Colonic mucosa (tissue), 4 donors: ENCODE measurements around the gene NDUFA8. TPM values are rescaled to one million over a fixed set of nuclear protein-coding genes. Genes with fewer than 3 reads are reported as not detected.

ENCODE experiments used
- DNase-seq: peaks from one replicate; pipeline ENCODE4 v3.0.0-alpha.2; 2020
- H3K27ac ChIP-seq: fragments of 200-600 bp; one replicate; pipeline ENCODE4 v1.8.0; 2021
- H3K27me3 ChIP-seq: fragments of 200-600 bp; one replicate; pipeline ENCODE4 v1.8.0; 2021
- H3K36me3 ChIP-seq: fragments of 200-600 bp; one replicate; pipeline ENCODE4 v1.8.0; 2021
- H3K4me1 ChIP-seq: fragments of 200-600 bp; one replicate; pipeline ENCODE4 v1.8.0; 2021; ENCODE audit warnings: mild to moderate bottlenecking
- H3K4me3 ChIP-seq: fragments of 200-600 bp; one replicate; pipeline ENCODE4 v1.8.0; 2021
- H3K9ac ChIP-seq, 2 donors: one replicate each; pipeline ENCODE4 v1.7.0; 2013; ENCODE audit warnings: control low read depth in 2 of 2, low read depth in 2 of 2, low read length in 2 of 2
- H3K9me3 ChIP-seq: fragments of 200-600 bp; one replicate; pipeline ENCODE4 v1.8.0; 2021
- CTCF ChIP-seq: fragments of 200-600 bp; IDR thresholded peaks from one replicate; pipeline ENCODE4 v1.8.0; 2022; ENCODE audit warnings: antibody characterized with exemption, mild to moderate bottlenecking
- intact Hi-C: fragments of 100-400 bp; cut with DNase I; formaldehyde crosslinking; loops from one replicate; pipeline ENCODE4 v1.14.1; 2022
- total RNA-seq, 2 donors: library from RNA; stranded (reverse); fragmentation: NEBNext Ultra II Directional in 1 of 2; extraction: Animal tissue kit (Norgen Biotek cat#: 25700) in 1 of 2; gene quantifications; one replicate each; pipeline ENCODE4 v1.2.1, GENCODE V29; 2021
- donor health status: healthy.
- donor health status: DM: no; HTN: no; CAD: no.
- donor health status: DM: no; HTN: no; CAD: no.

The NDUFA8 gene
- total RNA-seq, 2 donors from 2014 or later: 77.4 to 103 TPM

DNA sequence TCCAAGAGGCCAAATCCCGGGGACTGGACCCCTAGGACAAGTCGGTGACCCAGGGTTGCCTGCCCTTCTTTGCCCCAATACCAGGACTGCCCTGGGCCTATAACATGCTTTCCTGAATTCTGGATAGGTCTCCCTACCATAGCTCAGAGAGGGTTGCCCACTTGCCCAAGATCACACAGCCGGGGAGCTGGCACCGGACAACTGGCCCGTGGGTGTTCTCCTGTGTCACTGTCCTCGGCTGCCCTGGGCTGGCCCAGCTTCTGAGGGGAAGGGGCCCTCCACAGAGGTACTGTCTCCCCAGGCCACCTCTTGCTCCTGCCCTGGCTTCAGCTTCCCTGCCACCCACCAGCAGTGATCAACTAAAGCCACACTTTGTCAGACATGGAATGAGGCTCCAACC, 37.6 kb downstream of the NDUFA8 start:
- Histone ChIP-seq H3K27ac (no peak overlapping the region), H3K9me3 (no peaks in the 10 kb centered on the region), H3K27me3 (peaks cover 6% of the 10 kb centered on the region), H3K4me1 (no peaks in the 10 kb centered on the region), H3K4me3 (no peak overlapping the region), H3K36me3 (no peaks in the 10 kb centered on the region), H3K9ac (no peak overlapping the region)
- no peak for DNase-seq
- intact Hi-C loops: loop anchor here (2.0 to 10.0 kb wide), 3 partner anchors 19 to 683 kb away; partner anchors contain the start of gene OR1K1
- no peak for TF ChIP-seq CTCF

DNA sequence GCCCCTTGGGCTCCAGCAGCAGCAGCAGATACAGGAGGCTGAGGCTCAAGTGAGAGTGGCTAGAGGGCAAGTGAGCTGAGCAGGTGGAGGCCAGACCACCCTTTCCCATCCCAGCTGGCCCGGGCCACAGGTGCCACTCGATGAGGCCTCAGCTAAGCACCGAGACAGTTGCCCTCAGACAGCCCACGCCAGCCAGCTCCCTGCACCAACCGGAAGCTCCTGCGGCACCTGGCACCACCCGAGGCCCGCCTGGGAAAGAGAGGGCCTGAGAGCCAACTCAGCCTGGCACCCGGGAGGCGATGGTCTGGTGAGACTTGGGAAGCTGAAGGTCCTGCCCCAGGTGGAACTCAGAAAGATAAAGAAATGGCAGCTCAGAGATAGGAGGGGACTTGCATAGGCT, 38.2 kb downstream of the NDUFA8 start:
- Histone ChIP-seq H3K9ac (no peak overlapping the region), H3K36me3 (no peaks in the 10 kb centered on the region), H3K27me3 (peaks cover under 1% of the 10 kb centered on the region), H3K4me1 (no peaks in the 10 kb centered on the region), H3K27ac (no peak overlapping the region), H3K4me3 (no peak overlapping the region), H3K9me3 (no peaks in the 10 kb centered on the region)
- no peak for TF ChIP-seq CTCF
- no peak for DNase-seq
- intact Hi-C loops: loop anchor here (10.0 kb wide), 2 partner anchors 333 to 683 kb away; partner anchors contain the start of gene OR1K1

- TF ChIP-seq CTCF: no peak
- H3K27ac ChIP-seq: no peak overlapping the region
- H3K27me3 ChIP-seq: no peaks in the 10 kb centered on the region
- no peaks in the 10 kb centered on the region for H3K9me3 ChIP-seq
- no peaks in the 10 kb centered on the region for H3K36me3 ChIP-seq
- H3K4me1 ChIP-seq: no peaks in the 10 kb centered on the region
- intact Hi-C loops: loop anchor here (10.0 kb wide), 2 partner anchors 334 to 684 kb away; partner anchors contain the start of gene OR1K1
- DNase-seq: no peak
- no peak overlapping the region for H3K4me3 ChIP-seq
- H3K9ac ChIP-seq: no peak overlapping the region
Measured at GRCh38 chr9:122120316-122121071, 39.1 kb downstream of the NDUFA8 start.

GRCh38 chr9:122119721-122120120, 39.9 kb downstream of the NDUFA8 start:
- intact Hi-C loops: loop anchor here (10.0 kb wide), 2 partner anchors 335 to 685 kb away; partner anchors contain the start of gene OR1K1
- no peak for TF ChIP-seq CTCF
- H3K9ac ChIP-seq: no peak overlapping the region

DNA sequence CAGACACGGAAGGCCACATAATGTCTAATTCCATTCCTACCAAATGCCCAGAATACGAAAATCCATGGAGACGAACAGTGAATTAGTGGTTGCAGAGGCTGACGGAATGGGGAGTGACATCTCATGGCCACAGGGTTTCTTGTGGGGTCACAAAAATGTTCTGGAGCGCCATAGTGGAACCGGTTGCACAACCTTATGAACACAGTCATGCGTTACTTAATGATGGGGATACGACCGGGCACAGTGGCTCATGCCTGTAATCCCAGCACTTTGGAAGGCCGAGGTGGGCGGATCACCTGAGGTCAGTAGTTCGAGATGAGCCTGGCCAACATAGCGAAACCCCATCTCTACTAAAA, 40.4 kb downstream of the NDUFA8 start:
- H3K4me1 ChIP-seq: no peaks in the 10 kb centered on the region
- no peaks in the 10 kb centered on the region for H3K9me3 ChIP-seq
- no peak overlapping the region for H3K27ac ChIP-seq
- peaks cover 5% of the 10 kb centered on the region for H3K27me3 ChIP-seq
- H3K4me3 ChIP-seq: no peak overlapping the region
- H3K36me3 ChIP-seq: no peaks in the 10 kb centered on the region
- no peak for TF ChIP-seq CTCF
- H3K9ac ChIP-seq: no peak overlapping the region
- intact Hi-C loops: no loop called here
- DNase-seq: no peak

More at GRCh38 chr9:122119721-122120120, 39.9 kb downstream of the NDUFA8 start:
- Histone ChIP-seq H3K27ac (no peak overlapping the region), H3K36me3 (no peaks in the 10 kb centered on the region), H3K4me1 (no peaks in the 10 kb centered on the region), H3K27me3 (peaks cover 5% of the 10 kb centered on the region), H3K4me3 (no peak overlapping the region), H3K9me3 (no peaks in the 10 kb centered on the region)
- DNase-seq: no peak
